Measurements from ENCODE around the gene KHDRBS2.

KHDRBS2 gene

DNA sequence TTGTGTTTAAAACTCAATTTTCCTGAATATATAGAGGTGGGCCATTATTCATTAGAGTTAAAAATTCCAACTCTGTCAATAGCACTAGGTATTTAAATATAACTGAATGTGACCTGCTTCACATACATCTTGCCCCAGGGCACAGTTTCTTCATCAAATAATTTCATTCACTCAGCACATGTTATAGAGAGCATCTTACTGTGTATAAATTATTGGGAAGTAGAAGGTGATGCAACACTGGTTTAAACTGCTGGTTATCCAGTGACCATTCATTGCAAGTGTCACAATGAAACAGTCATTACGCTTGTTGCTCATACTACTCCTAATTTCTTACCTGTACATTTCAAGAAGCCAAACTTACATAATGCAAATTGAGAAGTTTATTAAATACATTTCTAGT lies 93.4 kb downstream of the KHDRBS2 start:
- peaks cover 6% of the 10 kb centered on the region; the same call in 1 of the 2 replicates for H3K4me1 ChIP-seq (ENCODE audit: control insufficient read depth, insufficient read depth, low read length)
- H3K9me3 ChIP-seq (ENCODE audit: control insufficient read depth, insufficient read depth, low read depth, low read length), result no peaks in the 10 kb centered on the region
- H3K36me3 ChIP-seq (ENCODE audit: control insufficient read depth, insufficient read depth, low read length), result no peaks in the 10 kb centered on the region
- no peak overlapping the region for H3K9ac ChIP-seq (ENCODE audit: low read length)
- H3K4me3 ChIP-seq (ENCODE audit: low read depth, low read length), result no peak overlapping the region
- H3K27me3 ChIP-seq (ENCODE audit: control insufficient read depth, insufficient read depth, low read length), result no peaks in the 10 kb centered on the region
- no peak overlapping the region for H3K27ac ChIP-seq (ENCODE audit: low read depth, low read length)

DNA sequence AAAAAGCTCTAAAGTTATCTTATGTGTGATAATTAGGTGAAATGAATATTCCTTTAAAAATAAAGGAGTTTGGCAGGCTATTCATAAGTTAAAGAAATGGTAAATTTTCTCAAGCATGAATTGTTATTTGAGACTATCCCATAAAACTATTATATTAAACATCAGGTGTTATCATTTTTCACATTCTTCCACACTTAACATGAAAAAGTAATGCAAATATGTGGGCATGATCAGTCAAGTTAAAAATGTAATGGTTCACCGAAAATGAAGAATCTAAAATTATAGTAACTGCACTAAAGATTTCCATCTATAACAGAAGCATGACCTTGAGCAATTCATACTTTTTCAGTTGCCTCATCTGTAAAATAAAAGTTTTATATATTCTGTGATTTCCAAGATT lies 110.8 kb downstream of the KHDRBS2 start:
- Histone ChIP-seq H3K4me3 (ENCODE audit: low read depth, low read length) (no peak overlapping the region), H3K27ac (ENCODE audit: low read depth, low read length) (no peak overlapping the region), H3K9ac (ENCODE audit: low read length) (no peak overlapping the region), H3K36me3 (ENCODE audit: control insufficient read depth, insufficient read depth, low read length) (no peaks in the 10 kb centered on the region), H3K4me1 (ENCODE audit: control insufficient read depth, insufficient read depth, low read length) (no peaks in the 10 kb centered on the region), H3K9me3 (ENCODE audit: control insufficient read depth, insufficient read depth, low read depth, low read length) (no peaks in the 10 kb centered on the region), H3K27me3 (ENCODE audit: control insufficient read depth, insufficient read depth, low read length) (no peaks in the 10 kb centered on the region)

DNA sequence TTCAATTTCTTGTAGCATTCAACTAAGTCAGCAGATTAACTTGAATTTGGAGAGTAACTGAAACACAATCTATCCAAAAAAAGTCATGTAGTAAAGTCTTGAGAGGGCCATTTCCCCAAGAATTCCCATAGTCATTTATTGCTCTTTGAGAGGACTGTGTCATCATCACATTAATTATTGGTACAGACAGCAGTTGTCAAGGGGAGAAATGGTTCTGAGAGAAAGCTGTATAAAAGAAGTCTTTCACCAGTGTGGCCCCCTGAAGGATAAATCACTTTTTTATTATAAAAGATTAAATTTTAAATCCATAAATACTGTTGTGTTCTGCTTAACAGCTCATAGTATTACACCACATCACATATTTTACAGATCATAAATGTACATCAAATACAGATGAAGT lies 111.5 kb downstream of the KHDRBS2 start:
- H3K9me3 ChIP-seq (ENCODE audit: control insufficient read depth, insufficient read depth, low read depth, low read length), result no peaks in the 10 kb centered on the region
- H3K9ac ChIP-seq (ENCODE audit: low read length), result no peak overlapping the region
- no peak overlapping the region for H3K27ac ChIP-seq (ENCODE audit: low read depth, low read length)
- no peaks in the 10 kb centered on the region for H3K4me1 ChIP-seq (ENCODE audit: control insufficient read depth, insufficient read depth, low read length)
- no peaks in the 10 kb centered on the region for H3K36me3 ChIP-seq (ENCODE audit: control insufficient read depth, insufficient read depth, low read length)
- no peaks in the 10 kb centered on the region for H3K27me3 ChIP-seq (ENCODE audit: control insufficient read depth, insufficient read depth, low read length)
- no peak overlapping the region for H3K4me3 ChIP-seq (ENCODE audit: low read depth, low read length)

DNA sequence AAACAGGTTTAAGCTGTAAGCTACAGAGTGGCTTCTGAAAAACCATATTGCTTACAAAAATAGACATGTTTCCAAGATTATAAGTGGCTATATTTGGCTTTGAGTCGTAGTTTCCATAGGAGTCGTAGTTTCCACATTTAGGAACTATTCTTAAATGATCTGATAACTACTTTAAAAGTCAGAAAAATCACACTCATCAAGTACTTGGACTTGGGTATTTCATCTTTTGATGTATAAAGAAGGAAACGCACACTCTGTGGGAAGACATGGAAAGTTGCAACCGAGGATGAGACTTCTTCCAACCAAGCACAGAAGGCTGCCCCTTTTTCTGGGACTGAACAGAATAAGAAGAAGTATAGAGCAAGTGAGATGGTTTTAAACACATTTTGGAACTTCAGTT lies 118.3 kb downstream of the KHDRBS2 start:
- no peaks in the 10 kb centered on the region for H3K9me3 ChIP-seq (ENCODE audit: control insufficient read depth, insufficient read depth, low read depth, low read length)
- H3K27ac ChIP-seq (ENCODE audit: low read depth, low read length), result no peak overlapping the region
- H3K4me1 ChIP-seq (ENCODE audit: control insufficient read depth, insufficient read depth, low read length), result no peaks in the 10 kb centered on the region
- H3K9ac ChIP-seq (ENCODE audit: low read length), result no peak overlapping the region
- H3K27me3 ChIP-seq (ENCODE audit: control insufficient read depth, insufficient read depth, low read length), result no peaks in the 10 kb centered on the region
- H3K36me3 ChIP-seq (ENCODE audit: control insufficient read depth, insufficient read depth, low read length), result no peaks in the 10 kb centered on the region
- H3K4me3 ChIP-seq (ENCODE audit: low read depth, low read length), result no peak overlapping the region

- no peak overlapping the region for H3K27ac ChIP-seq (ENCODE audit: low read depth, low read length)
- no peak overlapping the region for H3K9ac ChIP-seq (ENCODE audit: low read length)
- no peaks in the 10 kb centered on the region for H3K9me3 ChIP-seq (ENCODE audit: control insufficient read depth, insufficient read depth, low read depth, low read length)
- H3K4me1 ChIP-seq (ENCODE audit: control insufficient read depth, insufficient read depth, low read length), result no peaks in the 10 kb centered on the region
- H3K27me3 ChIP-seq (ENCODE audit: control insufficient read depth, insufficient read depth, low read length), result no peaks in the 10 kb centered on the region
- H3K36me3 ChIP-seq (ENCODE audit: control insufficient read depth, insufficient read depth, low read length), result no peaks in the 10 kb centered on the region
- no peak overlapping the region for H3K4me3 ChIP-seq (ENCODE audit: low read depth, low read length)
These were observed 123.2 kb downstream of the KHDRBS2 start for GRCh38 chr6:62162858-62163257.

GRCh38 chr6:62152796-62153195 lies 133.2 kb downstream of the KHDRBS2 start:
- no peaks in the 10 kb centered on the region for H3K36me3 ChIP-seq (ENCODE audit: control insufficient read depth, insufficient read depth, low read length)
- no peaks in the 10 kb centered on the region for H3K27me3 ChIP-seq (ENCODE audit: control insufficient read depth, insufficient read depth, low read length)
- H3K9me3 ChIP-seq (ENCODE audit: control insufficient read depth, insufficient read depth, low read depth, low read length), result no peaks in the 10 kb centered on the region
- no peak overlapping the region for H3K4me3 ChIP-seq (ENCODE audit: low read depth, low read length)
- H3K4me1 ChIP-seq (ENCODE audit: control insufficient read depth, insufficient read depth, low read length), result 0 out of 2 replicates have a peak, but pooled peaks cover 3% of the 10 kb centered on the region
- no peak overlapping the region for H3K27ac ChIP-seq (ENCODE audit: low read depth, low read length)
- H3K9ac ChIP-seq (ENCODE audit: low read length), result no peak overlapping the region

- Histone ChIP-seq H3K9me3 (ENCODE audit: control insufficient read depth, insufficient read depth, low read depth, low read length) (no peaks in the 10 kb centered on the region), H3K27me3 (ENCODE audit: control insufficient read depth, insufficient read depth, low read length) (no peaks in the 10 kb centered on the region), H3K9ac (ENCODE audit: low read length) (no peak overlapping the region), H3K36me3 (ENCODE audit: control insufficient read depth, insufficient read depth, low read length) (no peaks in the 10 kb centered on the region), H3K27ac (ENCODE audit: low read depth, low read length) (no peak overlapping the region), H3K4me3 (ENCODE audit: low read depth, low read length) (no peak overlapping the region), H3K4me1 (ENCODE audit: control insufficient read depth, insufficient read depth, low read length) (0 out of 2 replicates have a peak, but pooled peaks cover 3% of the 10 kb centered on the region)
These were observed 135.9 kb downstream of the KHDRBS2 start for GRCh38 chr6:62150048-62150663.

DNA sequence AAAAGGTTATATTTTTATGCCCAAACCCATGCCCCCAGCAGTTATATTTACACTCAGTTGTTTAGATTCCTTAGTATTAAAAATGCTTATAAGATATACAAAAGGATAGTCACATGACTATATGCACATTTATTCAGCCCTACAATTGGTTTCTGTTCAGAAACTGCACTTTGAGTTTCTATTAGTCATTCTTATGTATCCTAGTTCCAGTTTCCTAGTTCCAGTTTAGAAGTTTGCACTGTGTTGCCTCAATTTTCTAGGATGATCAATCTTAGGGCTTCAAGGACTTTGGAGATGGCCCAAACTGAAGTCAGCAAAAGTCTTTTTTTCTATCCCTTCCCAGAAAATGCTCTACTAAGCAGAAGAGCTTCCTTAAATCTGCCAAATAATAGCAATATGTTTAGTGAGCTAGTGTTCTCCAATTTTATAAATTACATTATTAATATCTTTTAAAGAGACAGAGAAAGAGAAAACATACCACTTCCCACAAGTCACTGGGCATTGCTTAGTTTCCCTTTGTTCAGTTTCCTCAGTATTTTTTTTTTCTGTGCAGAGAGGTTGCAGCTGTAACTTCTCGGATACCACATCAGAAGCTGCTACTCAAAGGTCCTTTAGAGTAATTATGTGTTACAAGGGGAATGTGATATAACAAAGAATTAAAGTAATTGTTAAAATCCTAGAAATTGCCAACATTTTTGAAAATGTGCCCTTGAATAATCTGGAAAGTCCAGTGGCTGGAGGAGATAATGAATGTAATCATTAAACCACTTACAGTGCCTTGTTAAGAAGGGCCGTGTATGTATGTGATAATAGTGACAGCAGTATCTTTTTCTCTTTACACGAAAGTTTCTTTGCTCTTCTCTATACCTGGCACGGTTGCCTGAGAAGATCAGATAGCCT lies 138.8 kb downstream of the KHDRBS2 start:
- Histone ChIP-seq H3K4me3 (ENCODE audit: low read depth, low read length) (no peak overlapping the region), H3K9ac (ENCODE audit: low read length) (no peak overlapping the region), H3K27me3 (ENCODE audit: control insufficient read depth, insufficient read depth, low read length) (no peaks in the 10 kb centered on the region), H3K9me3 (ENCODE audit: control insufficient read depth, insufficient read depth, low read depth, low read length) (no peaks in the 10 kb centered on the region), H3K27ac (ENCODE audit: low read depth, low read length) (no peak overlapping the region), H3K36me3 (ENCODE audit: control insufficient read depth, insufficient read depth, low read length) (no peaks in the 10 kb centered on the region), H3K4me1 (ENCODE audit: control insufficient read depth, insufficient read depth, low read length) (0 out of 2 replicates have a peak, but pooled peaks cover 3% of the 10 kb centered on the region)

DNA sequence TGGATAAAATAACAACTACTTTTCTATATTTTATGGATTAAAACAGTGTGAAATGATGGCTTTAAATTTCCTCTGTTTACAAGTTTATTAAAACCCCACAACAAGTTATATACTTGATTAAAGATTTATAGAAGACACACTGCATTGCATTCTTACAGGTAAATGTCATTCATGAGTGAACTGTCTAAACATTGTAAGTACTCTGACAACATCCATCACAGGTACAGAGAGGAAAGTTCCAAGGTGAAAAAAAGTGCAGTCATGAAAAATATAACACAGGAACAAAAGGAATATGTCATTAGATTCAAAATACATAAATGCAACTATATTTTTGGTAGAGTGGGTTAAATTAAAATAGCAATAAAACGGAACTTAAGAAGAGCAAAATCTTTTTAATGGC lies 156.9 kb downstream of the KHDRBS2 start:
- no peaks in the 10 kb centered on the region for H3K36me3 ChIP-seq (ENCODE audit: control insufficient read depth, insufficient read depth, low read length)
- H3K4me3 ChIP-seq (ENCODE audit: low read depth, low read length), result no peak overlapping the region

DNA sequence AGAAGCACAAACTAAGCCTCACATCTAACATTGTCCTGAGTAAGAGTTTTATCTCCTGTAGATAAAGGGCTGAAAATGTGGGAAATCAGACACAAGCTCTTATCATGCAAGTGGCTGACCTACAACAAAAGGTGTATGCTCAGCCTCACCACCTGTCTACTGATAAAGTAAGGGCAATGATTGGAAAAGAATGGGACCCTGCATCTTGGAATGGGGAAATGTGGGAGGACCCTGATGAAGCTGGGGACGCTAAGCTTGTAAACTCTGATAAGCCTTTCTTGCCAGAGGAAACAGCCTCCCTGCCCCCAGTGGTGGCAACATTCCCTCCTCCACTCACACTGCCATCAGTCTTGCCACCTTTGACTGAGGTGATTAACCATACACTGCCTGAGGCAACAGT lies 166.6 kb downstream of the KHDRBS2 start:
- Histone ChIP-seq H3K4me1 (ENCODE audit: control insufficient read depth, insufficient read depth, low read length) (no peaks in the 10 kb centered on the region), H3K27me3 (ENCODE audit: control insufficient read depth, insufficient read depth, low read length) (no peaks in the 10 kb centered on the region), H3K9me3 (ENCODE audit: control insufficient read depth, insufficient read depth, low read depth, low read length) (peaks cover 21% of the 10 kb centered on the region), H3K36me3 (ENCODE audit: control insufficient read depth, insufficient read depth, low read length) (no peaks in the 10 kb centered on the region), H3K4me3 (ENCODE audit: low read depth, low read length) (no peak overlapping the region), H3K27ac (ENCODE audit: low read depth, low read length) (no peak overlapping the region), H3K9ac (ENCODE audit: low read length) (no peak overlapping the region)

More for the DNA sequence above, 156.9 kb downstream of the KHDRBS2 start:
- H3K9ac ChIP-seq (ENCODE audit: low read length), result no peak overlapping the region
- no peak overlapping the region for H3K27ac ChIP-seq (ENCODE audit: low read depth, low read length)
- peaks cover 12% of the 10 kb centered on the region for H3K9me3 ChIP-seq (ENCODE audit: control insufficient read depth, insufficient read depth, low read depth, low read length)
- H3K27me3 ChIP-seq (ENCODE audit: control insufficient read depth, insufficient read depth, low read length), result no peaks in the 10 kb centered on the region
- H3K4me1 ChIP-seq (ENCODE audit: control insufficient read depth, insufficient read depth, low read length), result no peaks in the 10 kb centered on the region

GRCh38 chr6:62103186-62103859 lies 182.7 kb downstream of the KHDRBS2 start:
- Histone ChIP-seq H3K4me1 (ENCODE audit: control insufficient read depth, insufficient read depth, low read length) (no peaks in the 10 kb centered on the region), H3K9ac (ENCODE audit: low read length) (no peak overlapping the region), H3K27me3 (ENCODE audit: control insufficient read depth, insufficient read depth, low read length) (no peaks in the 10 kb centered on the region), H3K36me3 (ENCODE audit: control insufficient read depth, insufficient read depth, low read length) (no peaks in the 10 kb centered on the region), H3K4me3 (ENCODE audit: low read depth, low read length) (no peak overlapping the region), H3K9me3 (ENCODE audit: control insufficient read depth, insufficient read depth, low read depth, low read length) (no peaks in the 10 kb centered on the region), H3K27ac (ENCODE audit: low read depth, low read length) (no peak overlapping the region)

Data from HUES6 (cell line).